Measurements from ENCODE around the gene TARBP2.

DNA sequence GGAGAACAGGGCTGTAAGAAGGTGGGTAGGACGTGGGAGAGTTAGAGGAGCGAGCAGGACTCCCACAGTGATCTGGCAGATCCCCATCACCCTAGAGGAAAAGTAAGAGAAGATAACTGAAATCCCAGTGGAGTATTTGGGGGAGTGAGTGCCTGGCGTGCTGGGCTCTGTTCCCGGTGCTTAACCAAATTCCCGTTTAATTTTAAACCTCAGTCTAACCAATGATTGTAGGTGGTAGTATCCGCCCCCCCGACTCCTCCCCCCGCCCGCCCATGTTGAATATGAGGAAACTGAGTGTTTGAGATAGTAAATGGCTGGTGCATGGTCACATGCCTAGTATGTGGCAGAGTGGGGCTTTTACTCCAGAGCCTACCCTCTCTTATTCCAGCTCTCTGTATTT lies 1.2 kb downstream of the TARBP2 start:
- TF ChIP-seq, protein P1, sequence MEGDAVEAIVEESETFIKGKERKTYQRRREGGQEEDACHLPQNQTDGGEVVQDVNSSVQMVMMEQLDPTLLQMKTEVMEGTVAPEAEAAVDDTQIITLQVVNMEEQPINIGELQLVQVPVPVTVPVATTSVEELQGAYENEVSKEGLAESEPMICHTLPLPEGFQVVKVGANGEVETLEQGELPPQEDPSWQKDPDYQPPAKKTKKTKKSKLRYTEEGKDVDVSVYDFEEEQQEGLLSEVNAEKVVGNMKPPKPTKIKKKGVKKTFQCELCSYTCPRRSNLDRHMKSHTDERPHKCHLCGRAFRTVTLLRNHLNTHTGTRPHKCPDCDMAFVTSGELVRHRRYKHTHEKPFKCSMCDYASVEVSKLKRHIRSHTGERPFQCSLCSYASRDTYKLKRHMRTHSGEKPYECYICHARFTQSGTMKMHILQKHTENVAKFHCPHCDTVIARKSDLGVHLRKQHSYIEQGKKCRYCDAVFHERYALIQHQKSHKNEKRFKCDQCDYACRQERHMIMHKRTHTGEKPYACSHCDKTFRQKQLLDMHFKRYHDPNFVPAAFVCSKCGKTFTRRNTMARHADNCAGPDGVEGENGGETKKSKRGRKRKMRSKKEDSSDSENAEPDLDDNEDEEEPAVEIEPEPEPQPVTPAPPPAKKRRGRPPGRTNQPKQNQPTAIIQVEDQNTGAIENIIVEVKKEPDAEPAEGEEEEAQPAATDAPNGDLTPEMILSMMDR (IDR thresholded peaks at IDR 0.05), result no peak
- TF ChIP-seq EP300 (IDR thresholded peaks at IDR 0.05), result no peak
